NT2/D1 (cell line): ENCODE data around the gene OR10P1.

ENCODE experiments used
- SUZ12 ChIP-seq: IDR thresholded peaks from 2 replicates; pipeline ENCODE4 v1.6.1; 2011; ENCODE audit not compliant: insufficient read length, insufficient read depth; ENCODE audit errors: extremely low read depth
- YY1 ChIP-seq: IDR thresholded peaks from 2 replicates; pipeline ENCODE4 v1.6.1; 2011; ENCODE audit not compliant: insufficient read length, insufficient read depth
- ZNF274 ChIP-seq: IDR thresholded peaks from 2 replicates; pipeline ENCODE4 v1.6.1; 2011; ENCODE audit warnings: mild to moderate bottlenecking, low read depth, low read length

DNA sequence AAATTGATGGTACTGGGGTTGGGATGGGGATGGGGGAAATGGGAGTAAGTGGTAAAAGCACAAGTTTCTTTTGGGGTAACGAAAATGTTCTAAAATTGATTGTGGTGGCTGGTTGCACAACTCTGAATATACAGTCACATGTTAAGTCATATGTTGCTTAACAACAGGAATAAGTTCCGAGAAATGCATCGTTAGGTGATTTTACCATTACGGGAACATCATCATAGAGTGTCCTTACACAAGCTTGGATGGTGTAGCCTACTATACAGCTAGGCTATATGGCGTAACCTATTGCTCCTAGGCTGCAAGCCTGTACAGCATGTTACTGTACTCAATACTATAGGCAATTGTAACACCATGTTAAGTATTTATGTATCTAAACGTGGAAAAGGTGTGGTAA is 40.0 kb downstream of the OR10P1 start:
- TF ChIP-seq YY1 (no peak), SUZ12 (no peak), ZNF274 (no peak)
